GM19455 (cell line): ENCODE measurements around the gene LRRC4C.
"Not testable (repeated sequence)": the region's sequence is repeated elsewhere in the genome, so short reads cannot be mapped to it uniquely, and the experiment has no call there.

Experiments used
- ATAC-seq: cut with Tn5 transposase; IDR thresholded peaks from one replicate; pipeline ENCODE4 v1.9.1; 2021; ENCODE audit not compliant: unreplicated experiment

The LRRC4C gene

DNA sequence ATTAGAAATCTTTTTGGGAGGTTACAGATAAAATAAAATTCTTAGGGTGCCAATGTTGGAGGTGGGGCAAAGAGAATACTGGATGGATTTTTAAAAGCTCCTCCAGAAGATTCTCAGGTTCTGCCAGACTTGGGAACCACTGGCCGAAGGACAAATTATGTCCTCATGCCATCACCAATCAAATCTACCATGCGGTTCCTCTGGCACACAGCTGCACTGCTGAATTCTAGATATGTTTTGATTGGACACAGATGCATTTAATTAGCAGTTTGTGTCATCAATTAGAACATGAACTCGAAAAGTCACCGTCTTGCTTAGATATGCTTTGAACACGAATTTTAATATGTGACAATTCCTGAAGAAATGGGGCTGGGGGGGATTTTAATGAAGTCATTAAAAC lies 1269.2 kb downstream of the LRRC4C start:
- ATAC-seq: no peak

DNA sequence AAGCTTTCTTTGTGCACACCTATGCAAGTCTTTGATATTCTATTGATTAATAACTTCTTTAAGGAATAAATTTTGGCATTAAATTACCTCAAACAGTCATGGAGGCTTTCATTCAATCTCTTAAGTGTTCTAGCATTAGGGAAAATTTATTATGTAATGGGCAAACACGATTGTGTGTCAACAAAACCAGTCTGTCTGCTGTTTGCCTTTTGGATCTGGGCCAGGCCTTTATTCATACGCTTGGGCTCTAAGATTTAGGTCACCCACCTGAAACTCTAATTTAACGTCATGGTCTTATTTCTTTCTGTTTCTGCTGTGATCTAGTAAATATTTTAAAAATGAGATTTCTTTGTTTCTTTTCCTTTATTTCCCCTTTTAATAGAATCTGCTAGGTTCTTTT lies 1270.6 kb downstream of the LRRC4C start:
- no peak for ATAC-seq

- ATAC-seq: no peak
Observed at GRCh38 chr11:40187295-40187694, 1272.2 kb downstream of the LRRC4C start.

DNA sequence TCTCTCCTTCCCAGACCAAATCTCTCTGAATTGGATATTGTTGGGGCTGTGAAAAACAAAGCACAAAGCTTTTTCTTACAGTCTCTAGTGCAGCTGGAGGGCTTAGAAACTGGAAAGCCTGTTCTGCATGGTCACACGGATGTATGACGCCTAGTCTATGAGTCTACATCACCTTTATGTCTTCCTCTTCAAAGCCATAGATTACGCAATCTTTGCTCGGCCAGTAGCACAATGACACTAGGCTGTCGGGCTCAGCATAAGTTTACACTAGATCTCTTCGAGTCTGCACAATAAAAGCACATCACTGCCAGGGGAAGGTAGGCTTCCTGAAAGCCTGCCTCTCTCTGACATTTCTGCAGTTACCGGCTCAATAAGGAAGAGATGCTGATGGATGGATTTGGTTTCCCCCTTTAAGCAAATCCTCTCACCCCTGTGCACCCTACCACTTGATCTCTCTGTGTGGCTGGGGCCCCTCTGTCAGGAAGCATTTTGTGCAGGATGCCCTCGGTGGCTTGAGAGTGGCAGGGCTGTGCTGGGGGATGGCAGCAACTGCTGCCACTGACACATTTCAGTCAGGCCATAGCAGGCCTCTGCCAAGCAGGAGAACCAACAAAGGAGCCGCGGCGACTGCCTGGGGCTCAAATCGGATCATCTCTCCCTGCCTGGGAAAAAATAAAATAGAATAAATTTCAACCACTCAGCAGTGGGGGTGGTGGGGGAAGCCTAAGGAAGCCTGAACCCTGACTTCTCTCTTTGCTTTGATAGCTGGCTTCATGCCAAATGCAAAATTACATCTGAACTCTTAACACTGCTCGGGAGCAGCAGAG lies 1272.8 kb downstream of the LRRC4C start:
- ATAC-seq: no peak

DNA sequence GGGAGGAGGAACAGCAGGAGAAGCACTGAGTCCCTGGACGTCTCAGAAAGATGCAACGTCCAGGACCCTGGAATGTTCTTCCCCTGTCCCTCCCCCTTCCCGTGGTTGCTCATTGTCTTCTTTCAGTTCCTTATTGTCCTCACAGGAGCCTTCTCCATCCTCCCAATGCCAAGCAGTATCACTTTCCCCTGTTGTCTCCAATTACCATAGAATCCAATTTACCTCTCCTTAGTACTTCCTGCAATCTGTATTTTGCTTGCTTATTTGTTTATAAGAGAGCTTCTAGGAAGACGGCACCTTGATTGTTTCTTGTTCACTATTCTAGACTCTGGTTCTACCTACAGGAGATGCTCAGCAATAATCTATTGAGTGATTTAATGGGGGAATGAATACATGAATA lies 1273.7 kb downstream of the LRRC4C start:
- no peak for ATAC-seq

DNA sequence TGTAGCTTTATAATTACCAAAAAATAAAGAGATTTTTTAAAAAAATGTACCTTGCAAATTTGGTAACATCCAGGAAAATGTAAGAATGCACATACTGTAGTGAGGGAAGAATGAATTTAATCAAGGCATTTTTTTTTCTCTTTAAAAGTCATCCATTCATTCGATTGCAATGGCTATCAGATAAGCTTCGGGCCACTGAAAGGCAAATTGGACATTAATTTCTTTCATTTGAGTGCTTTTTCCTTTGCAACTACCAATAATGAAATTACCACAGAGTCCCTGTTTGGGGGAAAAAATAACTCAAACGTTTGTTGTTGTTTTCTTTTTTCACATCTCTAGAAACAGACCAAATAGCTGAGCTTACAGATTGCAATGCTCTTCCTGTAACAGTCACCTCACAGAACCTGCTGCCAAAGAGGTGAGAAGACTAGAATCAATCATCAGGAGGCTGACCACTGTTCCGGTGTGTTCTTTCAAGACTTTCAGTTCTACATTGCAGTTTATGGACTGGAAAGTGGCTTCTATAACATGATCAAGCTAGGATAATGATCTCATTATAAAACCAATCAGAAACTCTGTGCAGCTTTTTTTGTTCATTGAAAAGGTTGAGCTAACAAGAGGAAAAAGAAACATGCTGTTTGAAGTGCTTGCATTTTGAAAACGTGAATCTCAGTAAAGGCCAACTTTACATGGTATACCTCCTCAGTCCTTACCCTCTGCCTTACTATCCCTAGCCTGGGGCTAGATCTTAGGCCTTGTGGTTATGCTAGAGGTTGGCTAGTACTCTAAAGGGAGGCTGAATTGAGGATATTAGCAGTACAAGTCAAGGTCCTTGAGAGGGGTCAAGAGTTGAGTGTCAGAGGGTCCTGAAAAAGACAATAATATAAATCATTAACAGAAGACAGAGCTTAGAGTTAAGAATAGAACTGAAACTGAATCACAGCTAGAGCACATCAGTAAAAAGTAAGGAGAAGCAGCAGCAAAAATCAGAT lies 1276.1 kb downstream of the LRRC4C start:
- peak; percentile 77 for ATAC-seq

DNA sequence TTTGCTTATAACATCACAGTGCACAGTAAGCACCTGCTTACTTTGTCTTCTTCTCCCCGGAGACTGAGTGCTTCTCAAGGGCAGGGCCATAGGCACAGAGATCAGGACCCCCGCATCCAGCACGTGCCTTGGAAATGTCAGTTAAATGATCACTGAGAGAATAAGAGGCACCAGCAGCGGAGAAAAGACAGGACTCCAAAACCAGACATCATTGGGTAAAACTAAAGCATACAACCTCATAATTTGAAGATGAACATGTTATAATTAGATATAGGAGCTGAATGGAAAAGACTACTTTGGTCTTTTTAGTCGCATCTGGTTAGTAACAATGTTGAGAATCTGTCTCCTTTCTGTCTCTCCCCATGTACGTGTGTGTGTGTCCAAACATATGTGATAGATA lies 1279.9 kb downstream of the LRRC4C start:
- no peak for ATAC-seq

DNA sequence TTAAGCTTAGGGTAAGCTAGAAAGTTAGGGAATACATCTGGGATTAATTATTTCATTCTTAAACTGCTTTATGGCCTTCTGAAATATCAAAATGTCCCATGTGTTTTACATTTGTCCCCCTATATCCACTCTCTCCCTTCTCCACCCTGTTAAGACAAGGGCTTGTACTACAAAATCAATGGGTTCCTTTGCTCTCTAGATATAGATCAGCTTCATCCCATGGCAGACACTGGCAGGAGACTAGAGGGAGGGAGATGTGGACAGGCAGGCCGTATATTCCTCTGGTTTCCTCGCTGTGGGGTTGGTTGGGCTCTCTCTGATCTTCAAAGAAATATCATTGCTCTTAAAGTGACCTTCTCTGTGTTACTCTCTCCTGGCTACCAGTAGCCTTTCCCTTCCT lies 1281.0 kb downstream of the LRRC4C start:
- no peak for ATAC-seq

- ATAC-seq: no peak
Observed at GRCh38 chr11:40175980-40176379, 1283.5 kb downstream of the LRRC4C start.

- ATAC-seq: no peak
Observed at GRCh38 chr11:40170078-40170477, 1289.4 kb downstream of the LRRC4C start.

GRCh38 chr11:40168414-40168813 lies 1291.0 kb downstream of the LRRC4C start:
- ATAC-seq: no peak

GRCh38 chr11:40167805-40168204 lies 1291.6 kb downstream of the LRRC4C start:
- not testable (repeated sequence) for ATAC-seq

- ATAC-seq: no peak
Observed at GRCh38 chr11:40166892-40167291, 1292.6 kb downstream of the LRRC4C start.

GRCh38 chr11:40162901-40163883 lies 1296.3 kb downstream of the LRRC4C start:
- no peak for ATAC-seq

GRCh38 chr11:40161854-40162410 lies 1297.5 kb downstream of the LRRC4C start:
- ATAC-seq: no peak

DNA sequence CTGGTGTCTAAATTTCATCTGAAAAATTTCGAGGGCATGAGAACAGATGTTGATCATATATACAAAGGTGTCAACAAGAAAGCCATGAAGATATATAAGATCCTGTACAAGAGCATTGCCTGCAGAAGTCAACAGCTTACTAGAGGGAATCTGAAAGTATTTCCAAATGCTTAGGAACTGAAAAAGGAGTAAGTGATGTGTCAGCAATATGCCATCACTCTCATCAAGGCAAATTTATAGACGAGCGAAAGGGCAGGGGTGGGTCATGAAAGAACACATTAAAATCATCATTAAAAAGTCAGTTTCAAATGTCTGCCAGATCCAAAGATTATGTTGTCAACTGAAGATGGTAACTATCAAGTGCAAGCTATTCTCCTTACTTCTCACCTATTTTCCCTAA lies 1299.0 kb downstream of the LRRC4C start:
- no peak for ATAC-seq

DNA sequence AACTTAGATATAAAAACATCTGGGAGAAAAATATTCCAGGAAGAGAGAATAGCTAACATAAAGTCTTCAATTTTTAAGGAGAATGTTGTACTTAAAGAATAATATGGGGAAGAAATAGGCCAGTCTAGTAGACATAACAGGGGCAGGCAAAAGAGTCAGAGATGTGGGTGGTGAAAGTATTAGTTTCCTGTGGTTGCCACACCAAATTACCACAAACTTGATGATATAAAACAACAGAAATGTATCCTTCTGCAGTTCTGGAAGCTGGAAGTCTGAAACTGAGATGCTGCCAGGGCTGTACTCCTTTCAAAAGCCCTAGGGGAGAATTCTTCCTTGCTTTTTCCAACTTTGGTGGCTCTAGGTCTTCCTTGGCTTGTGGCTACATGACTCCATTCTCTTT lies 1309.7 kb downstream of the LRRC4C start:
- no peak for ATAC-seq

DNA sequence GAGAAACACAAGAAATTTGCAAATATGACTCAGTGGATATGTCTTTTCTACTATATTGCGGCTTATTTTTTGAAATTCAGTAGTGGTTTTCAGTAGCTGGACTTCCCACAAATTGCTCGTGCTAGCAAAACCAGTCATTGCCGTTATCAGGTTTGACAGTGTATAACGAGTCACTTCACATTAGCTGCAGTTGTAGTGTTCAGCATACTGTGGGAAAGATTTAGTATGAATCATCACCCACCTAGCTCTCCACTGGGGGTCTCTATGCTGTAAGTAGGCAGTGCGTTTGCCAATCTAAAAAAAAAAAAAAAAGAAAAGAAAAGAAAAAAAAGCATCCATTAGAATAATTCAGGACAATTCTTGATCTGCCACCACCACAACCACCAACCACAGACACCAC lies 1318.9 kb downstream of the LRRC4C start:
- no peak for ATAC-seq

GRCh38 chr11:40139536-40139935 lies 1319.9 kb downstream of the LRRC4C start:
- ATAC-seq: no peak

DNA sequence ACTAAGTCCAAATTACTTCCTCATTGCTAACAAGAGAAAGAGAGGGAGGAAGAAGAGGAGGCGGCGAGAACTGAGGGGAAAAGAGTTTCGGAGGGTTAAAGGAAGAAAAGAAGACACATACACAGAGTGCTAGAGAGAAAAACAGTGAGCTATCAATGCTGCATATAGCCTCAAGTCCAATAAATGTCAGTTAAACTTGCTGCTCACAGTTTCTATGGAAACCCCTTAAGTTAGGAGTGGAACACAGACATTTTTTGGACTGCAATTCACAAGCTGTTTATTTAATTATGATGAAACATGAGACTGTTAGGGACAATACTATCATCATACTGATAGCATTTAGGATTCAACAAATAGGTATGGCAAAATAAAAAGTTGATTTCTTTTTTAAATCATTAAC lies 1320.4 kb downstream of the LRRC4C start:
- ATAC-seq: no peak
